Trophoblast cell (in vitro differentiated cells and primary cell): ENCODE data around the gene LGALS8.

Source experiments
- DNase-seq, 2 donors: peaks; one replicate each; pipeline ENCODE4 v3.0.0-alpha.2; 2016
- H2AFZ ChIP-seq: 2 replicates; pipeline ENCODE4 v1.6.1; 2013; ENCODE audit warnings: low read length, moderate library complexity, mild to moderate bottlenecking; ENCODE audit not compliant: insufficient read depth, poor library complexity
- H2AK5ac ChIP-seq: 2 replicates; pipeline ENCODE4 v1.6.1; 2013; ENCODE audit warnings: mild to moderate bottlenecking, low read length
- H2BK120ac ChIP-seq: 2 replicates; pipeline ENCODE4 v1.6.1; 2013; ENCODE audit warnings: low read length, mild to moderate bottlenecking, moderate library complexity; ENCODE audit not compliant: insufficient read depth, poor library complexity
- H2BK12ac ChIP-seq: 2 replicates; pipeline ENCODE4 v1.6.1; 2013; ENCODE audit warnings: mild to moderate bottlenecking, low read length, moderate library complexity
- H2BK5ac ChIP-seq: 2 replicates; pipeline ENCODE4 v1.6.1; 2013; ENCODE audit warnings: low read length, low read depth, moderate library complexity, mild to moderate bottlenecking; ENCODE audit not compliant: poor library complexity
- H3K14ac ChIP-seq: 2 replicates; pipeline ENCODE4 v1.6.1; 2013; ENCODE audit warnings: mild to moderate bottlenecking, low read length
- H3K18ac ChIP-seq: 2 replicates; pipeline ENCODE4 v1.6.1; 2013; ENCODE audit warnings: mild to moderate bottlenecking, low read length
- H3K23ac ChIP-seq: 2 replicates; pipeline ENCODE4 v1.6.1; 2013; ENCODE audit warnings: low read length
- H3K27ac ChIP-seq: 2 replicates; pipeline ENCODE4 v1.5.1; 2013; ENCODE audit warnings: low read depth, mild to moderate bottlenecking, inconsistent platforms, low read length, moderate library complexity
- H3K27me3 ChIP-seq: 2 replicates; pipeline ENCODE4 v1.6.1; 2013; ENCODE audit warnings: inconsistent platforms, mild to moderate bottlenecking, low read length, moderate library complexity; ENCODE audit not compliant: insufficient read depth
- H3K36me3 ChIP-seq, 2 experiments: 1 replicate in 1 of 2; 2 replicates in 1 of 2; pipeline ENCODE4 v1.6.1; 2013; ENCODE audit warnings: low read length in 2 of 2, mild to moderate bottlenecking in 2 of 2, moderate library complexity in 1 of 2; ENCODE audit not compliant: insufficient read depth in 2 of 2, control insufficient read depth in 1 of 2
- H3K4ac ChIP-seq: 2 replicates; pipeline ENCODE4 v1.6.1; 2013; ENCODE audit warnings: low read depth, mild to moderate bottlenecking, low read length, moderate library complexity
- H3K4me1 ChIP-seq, 2 experiments: 1 replicate in 1 of 2; 2 replicates in 1 of 2; pipeline ENCODE4 v1.6.1; 2013; ENCODE audit warnings: low read length in 2 of 2, mild to moderate bottlenecking in 2 of 2, moderate library complexity in 1 of 2; ENCODE audit not compliant: insufficient read depth in 2 of 2, control insufficient read depth in 1 of 2
- H3K4me2 ChIP-seq: 2 replicates; pipeline ENCODE4 v1.6.1; 2013; ENCODE audit warnings: inconsistent platforms, mild to moderate bottlenecking, low read length, moderate library complexity
- H3K4me3 ChIP-seq: 2 replicates; pipeline ENCODE4 v1.5.1; 2013; ENCODE audit warnings: mild to moderate bottlenecking, low read depth, low read length, inconsistent platforms
- H3K79me1 ChIP-seq: one replicate; pipeline ENCODE4 v1.6.1; 2013; ENCODE audit warnings: low read length
- H3K79me2 ChIP-seq: 2 replicates; pipeline ENCODE4 v1.6.1; 2013; ENCODE audit warnings: low read length, mild to moderate bottlenecking; ENCODE audit not compliant: control insufficient read depth, insufficient read depth, poor library complexity
- H3K9ac ChIP-seq: 2 replicates; pipeline ENCODE4 v1.6.1; 2013; ENCODE audit warnings: mild to moderate bottlenecking, low read length
- H3K9me3 ChIP-seq: 2 replicates; pipeline ENCODE4 v1.6.1; 2013; ENCODE audit warnings: low read depth, mild to moderate bottlenecking, control low read depth, inconsistent platforms, low read length; ENCODE audit not compliant: insufficient read depth
- H4K12ac ChIP-seq: 2 replicates; pipeline ENCODE4 v1.6.1; 2013; ENCODE audit warnings: low read depth, mild to moderate bottlenecking, low read length, moderate library complexity
- H4K8ac ChIP-seq: 2 replicates; pipeline ENCODE4 v1.6.1; 2013; ENCODE audit warnings: low read depth, mild to moderate bottlenecking, low read length, moderate library complexity
- H4K91ac ChIP-seq: one replicate; pipeline ENCODE4 v1.6.1; 2013; ENCODE audit warnings: low read depth, mild to moderate bottlenecking, low read length, moderate library complexity
- WGBS: extraction: QIAGEN DNeasy Blood & Tissue Kit; methylation state at CpG from one replicate; pipeline ENCODE4 v1.1.7; 2013; ENCODE audit warnings: missing lambda C conversion rate; ENCODE audit not compliant: insufficient read length, insufficient coverage; ENCODE audit errors: extremely low coverage; 5-methylcytosine and 5-hydroxymethylcytosine counted together

LGALS8 gene

DNA sequence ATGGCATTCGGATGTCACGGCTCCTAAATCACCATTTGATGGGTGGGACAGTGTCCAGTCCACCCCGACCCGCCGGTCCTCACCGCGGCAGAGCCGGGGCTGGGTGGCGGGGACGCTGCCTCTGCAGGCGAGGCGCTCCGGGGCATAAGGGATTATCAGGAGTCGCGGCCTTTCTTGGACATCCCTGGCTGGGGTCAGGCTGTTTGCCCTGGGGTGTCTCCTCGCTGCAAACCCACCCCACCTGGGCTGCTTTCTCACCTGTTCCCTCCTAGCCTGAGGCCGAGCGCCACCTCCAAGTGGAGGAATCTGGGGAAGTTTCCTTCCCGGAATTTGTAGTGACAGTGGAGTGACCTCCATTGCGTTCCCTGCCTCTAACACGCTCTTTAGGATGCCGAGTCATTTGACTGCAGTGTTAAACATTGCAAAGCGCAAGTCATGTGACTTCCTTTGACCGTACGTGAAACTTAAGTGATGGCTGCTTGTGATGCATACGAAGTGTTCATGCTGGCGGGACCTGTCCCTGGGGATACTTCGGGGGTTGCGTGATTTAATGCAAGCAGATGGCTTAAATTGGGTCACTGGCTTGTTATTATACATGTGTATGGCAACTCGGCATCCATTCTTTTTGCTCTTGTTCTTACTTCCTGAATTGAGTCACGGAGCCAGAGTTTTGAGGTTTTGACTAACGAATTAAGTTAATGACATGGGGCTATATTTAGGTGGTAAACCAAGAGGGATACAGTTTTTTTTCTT is 536 bp downstream of the LGALS8 start:
- no CpG with 5 or more reads among the region's 32 CpGs for WGBS
- peaks cover 4 to 9% of the 10 kb centered on the region in 2 experiments for H3K4me1 ChIP-seq

DNA sequence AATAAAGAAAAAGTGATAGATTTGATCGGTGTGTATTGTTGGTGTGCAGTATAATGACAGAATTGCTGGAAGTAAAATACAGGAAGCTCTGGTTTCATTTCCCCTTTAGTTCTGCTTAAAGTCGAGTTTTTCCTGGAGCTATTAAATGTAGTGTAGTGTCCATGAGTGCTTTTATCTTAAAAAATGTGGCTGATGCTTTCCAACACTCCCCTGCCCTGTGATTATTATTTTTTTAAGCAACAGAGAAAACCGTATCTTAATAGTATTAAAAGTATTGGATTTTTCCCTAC is 1.1 kb downstream of the LGALS8 start:
- Histone ChIP-seq H3K27ac (no peak overlapping the region), H2BK12ac (no peak overlapping the region), H3K4me1 (peaks cover 4 to 9% of the 10 kb centered on the region in 2 experiments), H2BK120ac (no peak overlapping the region), H2AK5ac (no peak overlapping the region), H3K14ac (no peak overlapping the region), H3K36me3 (no peaks in the 10 kb centered on the region), H3K23ac (no peak overlapping the region), H3K4me2 (peak overlapping the region; percentile 98), H3K4me3 (no peak overlapping the region), H4K12ac (no peak overlapping the region), H3K4ac (no peak overlapping the region), H3K27me3 (no peaks in the 10 kb centered on the region), H2AFZ (no peak overlapping the region), H3K79me2 (peaks cover 4% of the 10 kb centered on the region), H3K79me1 (peaks cover 6% of the 10 kb centered on the region), H2BK5ac (no peak overlapping the region), H3K18ac (no peak overlapping the region), H3K9ac (no peak overlapping the region), H4K91ac (no peak overlapping the region), H3K9me3 (no peaks in the 10 kb centered on the region), H4K8ac (no peak overlapping the region)
- 100% methylated on average over 1 of the region's 3 CpGs for WGBS
- DNase-seq = no peak

More for the DNA sequence above, 536 bp downstream of the LGALS8 start:
- Histone ChIP-seq H3K23ac (no peak overlapping the region), H3K27me3 (no peaks in the 10 kb centered on the region), H3K18ac (peak overlapping the region; percentile 26), H2AFZ (peak overlapping the region; percentile 51), H3K36me3 (no peaks in the 10 kb centered on the region), H3K4me2 (peak overlapping the region; percentile 98), H3K14ac (peak overlapping the region; percentile 18), H3K79me2 (peaks cover 4% of the 10 kb centered on the region), H4K91ac (peak overlapping the region; percentile 65), H4K12ac (peak overlapping the region; percentile 55), H3K9ac (peak overlapping the region; percentile 79), H4K8ac (peak overlapping the region; percentile 63), H3K27ac (no peak overlapping the region), H2BK12ac (no peak overlapping the region), H3K79me1 (peaks cover 6% of the 10 kb centered on the region), H2BK5ac (no peak overlapping the region), H2BK120ac (peak overlapping the region; percentile 6), H3K4me3 (peak overlapping the region; percentile 89), H2AK5ac (no peak overlapping the region), H3K4ac (peak overlapping the region; percentile 17), H3K9me3 (no peaks in the 10 kb centered on the region)
- peak; percentile 63 to 84 for DNase-seq

DNA sequence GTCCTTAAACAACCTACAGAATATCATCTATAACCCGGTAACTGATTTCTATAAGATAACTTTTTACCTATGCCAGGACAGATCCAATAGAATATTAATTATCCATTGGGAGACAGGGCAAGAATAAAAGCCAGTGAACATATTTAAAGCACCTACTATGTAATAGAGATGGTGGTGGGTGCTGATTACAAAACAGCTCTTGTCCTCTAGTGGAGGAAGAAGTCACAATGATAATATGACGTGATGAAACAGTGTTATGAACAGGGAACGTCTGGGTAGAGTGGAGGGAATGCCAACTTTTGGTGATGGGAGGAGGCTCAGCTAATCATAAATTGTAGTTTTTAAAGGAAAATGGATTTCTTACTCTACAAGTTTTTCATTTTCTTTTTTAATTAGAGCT is 2.3 kb downstream of the LGALS8 start:
- Histone ChIP-seq H3K36me3 (no peaks in the 10 kb centered on the region), H2BK12ac (no peak overlapping the region), H3K18ac (no peak overlapping the region), H2AK5ac (no peak overlapping the region), H3K14ac (no peak overlapping the region), H2AFZ (no peak overlapping the region), H2BK5ac (no peak overlapping the region), H3K79me1 (peaks cover 6% of the 10 kb centered on the region), H3K79me2 (peaks cover 4% of the 10 kb centered on the region), H3K4me1 (peaks cover 4 to 6% of the 10 kb centered on the region in 2 experiments), H3K9ac (no peak overlapping the region), H2BK120ac (no peak overlapping the region), H3K4me3 (no peak overlapping the region), H3K4ac (no peak overlapping the region), H4K12ac (no peak overlapping the region), H3K27ac (no peak overlapping the region), H3K4me2 (no peak overlapping the region), H4K8ac (no peak overlapping the region), H4K91ac (no peak overlapping the region), H3K23ac (no peak overlapping the region), H3K9me3 (no peaks in the 10 kb centered on the region), H3K27me3 (no peaks in the 10 kb centered on the region)
- DNase-seq = no peak
- no CpG with 5 or more reads among the region's 3 CpGs for WGBS

DNA sequence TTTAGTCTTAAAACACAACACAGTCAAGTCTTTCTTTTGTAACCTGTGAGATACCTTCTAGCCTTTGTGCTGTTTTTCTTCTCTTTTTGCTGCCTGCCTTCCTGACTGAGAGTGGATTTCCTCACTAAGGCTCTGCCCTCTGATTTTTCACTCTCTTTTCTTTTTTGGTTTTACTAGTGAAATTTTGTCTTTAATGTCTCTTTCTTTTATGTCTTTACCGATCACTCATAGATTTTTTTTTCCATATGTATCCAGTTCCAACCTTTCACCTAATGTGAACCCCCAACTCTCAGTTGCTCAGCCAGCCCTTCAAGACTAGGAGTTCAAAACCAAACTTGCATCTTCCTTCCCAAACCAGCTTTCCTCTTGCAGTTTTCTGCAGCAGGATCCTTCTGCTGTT is 6.5 kb downstream of the LGALS8 start:
- Histone ChIP-seq H4K12ac (no peak overlapping the region), H3K79me1 (no peaks in the 10 kb centered on the region), H3K4ac (no peak overlapping the region), H3K18ac (no peak overlapping the region), H2AK5ac (no peak overlapping the region), H2BK12ac (no peak overlapping the region), H3K36me3 (no peaks in the 10 kb centered on the region), H2AFZ (no peak overlapping the region), H3K9ac (no peak overlapping the region), H4K91ac (no peak overlapping the region), H3K79me2 (no peaks in the 10 kb centered on the region), H3K23ac (no peak overlapping the region), H4K8ac (no peak overlapping the region), H3K4me3 (no peak overlapping the region), H3K14ac (no peak overlapping the region), H3K27me3 (no peaks in the 10 kb centered on the region), H3K4me1 (no peaks in the 10 kb centered on the region), H2BK120ac (no peak overlapping the region), H3K27ac (no peak overlapping the region), H2BK5ac (no peak overlapping the region), H3K4me2 (no peak overlapping the region), H3K9me3 (no peaks in the 10 kb centered on the region)
- DNase-seq = no peak
- WGBS = no CpG with 5 or more reads among the region's 1 CpG
